ENCODE data around the gene MIF.

The MIF gene

GRCh38 chr22:23922921-23923320 is 28.7 kb downstream of the MIF start:
- H3K9me2 ChIP-seq (replicated peaks; ENCODE audit: low read depth, low read length) = no peaks in the 10 kb centered on the region

GRCh38 chr22:23925020-23925606 is 30.9 kb downstream of the MIF start:
- H3K4me1 ChIP-seq (ENCODE audit: insufficient read depth, low read length, poor library complexity, severe bottlenecking) = peaks cover 7% of the 10 kb centered on the region
- H3K9me2 ChIP-seq (replicated peaks; ENCODE audit: low read depth, low read length) = no peaks in the 10 kb centered on the region
- H3K4me3 ChIP-seq (ENCODE audit: low read length, poor library complexity, severe bottlenecking) = no peak overlapping the region
- H3K36me3 ChIP-seq (ENCODE audit: insufficient read depth, low read length) = no peaks in the 10 kb centered on the region
- H3K79me2 ChIP-seq (ENCODE audit: insufficient read depth, low read length) = no peaks in the 10 kb centered on the region
- H4K20me1 ChIP-seq (ENCODE audit: insufficient read depth, low read length, poor library complexity, severe bottlenecking) = no peaks in the 10 kb centered on the region
- no peaks in the 10 kb centered on the region for H3F3A ChIP-seq (ENCODE audit: low read depth)
- H3K9ac ChIP-seq (ENCODE audit: low read depth, low read length, poor library complexity, severe bottlenecking) = no peak overlapping the region
- no peaks in the 10 kb centered on the region for H3K27me3 ChIP-seq (ENCODE audit: insufficient read depth, low read length, poor library complexity, severe bottlenecking)
- TF ChIP-seq CTCF (conservative IDR thresholded peaks at IDR 0.05; ENCODE audit: low read length) (no peak), EZH2phosphoT487 (IDR thresholded peaks at IDR 0.05; ENCODE audit: borderline replicate concordance) (no peak)
- H3K4me2 ChIP-seq (ENCODE audit: low read depth, low read length, poor library complexity, severe bottlenecking) = no peak overlapping the region
- H3K9me3 ChIP-seq (ENCODE audit: insufficient read depth, low read depth, low read length) = peaks cover 3% of the 10 kb centered on the region; the same call in 1 of the 2 replicates
- H2AFZ ChIP-seq (ENCODE audit: low read length) = no peak overlapping the region

More at GRCh38 chr22:23922921-23923320, 28.7 kb downstream of the MIF start:
- no peak for TF ChIP-seq EZH2phosphoT487 (IDR thresholded peaks at IDR 0.05; ENCODE audit: borderline replicate concordance)
- no peak for TF ChIP-seq CTCF (conservative IDR thresholded peaks at IDR 0.05; ENCODE audit: low read length)
- Histone ChIP-seq H3K27me3 (ENCODE audit: insufficient read depth, low read length, poor library complexity, severe bottlenecking) (no peaks in the 10 kb centered on the region), H3K4me3 (ENCODE audit: low read length, poor library complexity, severe bottlenecking) (no peak overlapping the region), H3K79me2 (ENCODE audit: insufficient read depth, low read length) (no peaks in the 10 kb centered on the region), H2AFZ (ENCODE audit: low read length) (no peak overlapping the region), H3K4me1 (ENCODE audit: insufficient read depth, low read length, poor library complexity, severe bottlenecking) (peaks cover 7% of the 10 kb centered on the region), H3K9ac (ENCODE audit: low read depth, low read length, poor library complexity, severe bottlenecking) (no peak overlapping the region), H3K4me2 (ENCODE audit: low read depth, low read length, poor library complexity, severe bottlenecking) (peak overlapping the region; percentile 18), H3K9me3 (ENCODE audit: insufficient read depth, low read depth, low read length) (peaks cover 3% of the 10 kb centered on the region; the same call in 1 of the 2 replicates), H3F3A (ENCODE audit: low read depth) (no peaks in the 10 kb centered on the region), H4K20me1 (ENCODE audit: insufficient read depth, low read length, poor library complexity, severe bottlenecking) (no peaks in the 10 kb centered on the region), H3K36me3 (ENCODE audit: insufficient read depth, low read length) (no peaks in the 10 kb centered on the region)

- H3K4me1 ChIP-seq (ENCODE audit: insufficient read depth, low read length, poor library complexity, severe bottlenecking) = peaks cover 7% of the 10 kb centered on the region
- H3K9me3 ChIP-seq (ENCODE audit: insufficient read depth, low read depth, low read length) = peaks cover 3% of the 10 kb centered on the region; the same call in 1 of the 2 replicates
- H3K9me2 ChIP-seq (replicated peaks; ENCODE audit: low read depth, low read length) = no peaks in the 10 kb centered on the region
- H3K9ac ChIP-seq (ENCODE audit: low read depth, low read length, poor library complexity, severe bottlenecking) = no peak overlapping the region
- H3K27me3 ChIP-seq (ENCODE audit: insufficient read depth, low read length, poor library complexity, severe bottlenecking) = no peaks in the 10 kb centered on the region
- H2AFZ ChIP-seq (ENCODE audit: low read length) = no peak overlapping the region
- no peaks in the 10 kb centered on the region for H3F3A ChIP-seq (ENCODE audit: low read depth)
- H3K79me2 ChIP-seq (ENCODE audit: insufficient read depth, low read length) = no peaks in the 10 kb centered on the region
- no peak for TF ChIP-seq CTCF (conservative IDR thresholded peaks at IDR 0.05; ENCODE audit: low read length)
- no peak for TF ChIP-seq EZH2phosphoT487 (IDR thresholded peaks at IDR 0.05; ENCODE audit: borderline replicate concordance)
- H4K20me1 ChIP-seq (ENCODE audit: insufficient read depth, low read length, poor library complexity, severe bottlenecking) = no peaks in the 10 kb centered on the region
- H3K36me3 ChIP-seq (ENCODE audit: insufficient read depth, low read length) = no peaks in the 10 kb centered on the region
- no peak overlapping the region for H3K4me2 ChIP-seq (ENCODE audit: low read depth, low read length, poor library complexity, severe bottlenecking)
- no peak overlapping the region for H3K4me3 ChIP-seq (ENCODE audit: low read length, poor library complexity, severe bottlenecking)
These were observed 32.4 kb downstream of the MIF start for GRCh38 chr22:23926561-23926960.
